Measurements from ENCODE around the gene ZFYVE16.

DNA sequence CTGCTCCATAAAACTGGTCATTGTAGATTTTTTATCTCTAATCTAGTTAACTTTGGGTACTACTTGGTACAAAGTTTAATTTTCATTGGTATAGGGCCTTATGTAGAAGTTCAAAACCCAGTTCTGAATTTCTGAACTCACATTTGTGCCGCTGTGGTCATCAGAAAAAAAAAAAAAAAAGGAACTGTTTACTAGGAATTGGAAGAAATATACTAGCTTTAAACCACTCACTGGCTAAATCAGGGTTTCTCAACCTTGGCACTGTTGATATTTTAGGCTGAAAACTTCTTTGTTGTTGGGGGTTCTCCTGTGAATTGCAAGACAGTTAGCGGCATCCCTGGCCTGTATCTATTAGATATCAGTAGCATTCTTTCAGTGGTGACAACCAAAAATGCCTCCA, 4.1 kb upstream of the ZFYVE16 start:
- TF ChIP-seq TAF1 (IDR thresholded peaks at IDR 0.05; ENCODE audit: borderline replicate concordance, low read depth, low read length) (no peak), POLR2AphosphoS5 (IDR thresholded peaks at IDR 0.05; ENCODE audit: low read depth, low read length) (no peak)
